HepG2 (cell line): Measurements from ENCODE around the gene MBTPS1. TPM values are rescaled to one million over a fixed set of nuclear protein-coding genes. Genes with fewer than 3 reads are reported as not detected.

ENCODE experiments used
- BRCA1 ChIP-seq: sonication (generic); formaldehyde crosslinking; IDR thresholded peaks from 2 replicates; pipeline ENCODE4 v1.4.0; 2020; ENCODE audit warnings: missing genetic modification reagents
- HMGA1 ChIP-seq: sonication (generic); formaldehyde crosslinking; conservative IDR thresholded peaks from 2 replicates; pipeline ENCODE4 v1.4.0; 2020; ENCODE audit warnings: missing genetic modification reagents
- KDM5B ChIP-seq: sonication (generic); formaldehyde crosslinking; IDR thresholded peaks from 2 replicates; pipeline ENCODE4 v1.4.0; 2020; ENCODE audit warnings: missing genetic modification reagents, mild to moderate bottlenecking, borderline replicate concordance
- PAXIP1 ChIP-seq: sonication (generic); formaldehyde crosslinking; conservative IDR thresholded peaks from 2 replicates; pipeline ENCODE4 v1.4.0; 2020; ENCODE audit warnings: mild to moderate bottlenecking, missing genetic modification reagents, moderate library complexity
- USF2 ChIP-seq, 2 experiments: sonication (generic) in 1 of 2; formaldehyde crosslinking in 1 of 2; IDR thresholded peaks; 2 replicates each; pipeline versions ENCODE4 v1.5.1 to v1.6.1; 2011 to 2020; ENCODE audit warnings: borderline replicate concordance in 1 of 2, low read depth in 1 of 2, low read length in 1 of 2, mild to moderate bottlenecking in 1 of 2, missing genetic modification reagents in 1 of 2, moderate library complexity in 1 of 2
- ZBTB21 ChIP-seq: sonication (generic); formaldehyde crosslinking; IDR thresholded peaks from 2 replicates; pipeline ENCODE4 v1.4.0; 2020; ENCODE audit warnings: missing genetic modification reagents
- ZBTB4 ChIP-seq: sonication (generic); formaldehyde crosslinking; IDR thresholded peaks from 2 replicates; pipeline ENCODE4 v1.4.0; 2020; ENCODE audit warnings: missing genetic modification reagents, mild to moderate bottlenecking, borderline replicate concordance
- ZNF263 ChIP-seq: sonication (generic); formaldehyde crosslinking; IDR thresholded peaks from 2 replicates; pipeline ENCODE4 v1.4.0; 2020; ENCODE audit warnings: missing genetic modification reagents
- ZNF329 ChIP-seq: sonication (generic); formaldehyde crosslinking; IDR thresholded peaks from 2 replicates; pipeline ENCODE4 v1.9.0; 2021; ENCODE audit warnings: low read depth, mild to moderate bottlenecking, missing genetic modification reagents
- ZNF569 ChIP-seq: sonication (generic); formaldehyde crosslinking; IDR thresholded peaks from 2 replicates; pipeline ENCODE4 v1.5.0; 2020; ENCODE audit warnings: mild to moderate bottlenecking, missing genetic modification reagents, moderate library complexity, borderline replicate concordance
- ZNF609 ChIP-seq: sonication (generic); formaldehyde crosslinking; IDR thresholded peaks from 2 replicates; pipeline ENCODE4 v1.4.0; 2020; ENCODE audit warnings: mild to moderate bottlenecking, missing genetic modification reagents, borderline replicate concordance
- polyA plus RNA-seq, 8 experiments: library from polyadenylated mRNA; depleted of rRNA in 3 of 8; stranded (reverse) in 7 of 8; unstranded in 1 of 8; fragments of >200 nt; fragmentation: Illumina TruSeq in 4 of 8; extraction: Trizol in 4 of 8; gene quantifications; 2 replicates each; pipeline versions ENCODE4 v1.2.1 to v1.2.3, GENCODE V29; 2011 to 2016; ENCODE audit warnings: low read depth in 4 of 8, missing spikeins in 1 of 8, mixed read lengths in 1 of 8; ENCODE audit not compliant: insufficient read depth in 1 of 8
- total RNA-seq, 5 experiments: library from RNA; depleted of rRNA; stranded (reverse); fragments of >200 nt; fragmentation: Illumina TruSeq; extraction: Trizol; gene quantifications; 2 replicates each; pipeline ENCODE4 v1.2.3, GENCODE V29; 2016; ENCODE audit warnings: low read depth in 1 of 5
- TF ChIP-seq, protein P1 (sequence below): IDR thresholded peaks from 2 replicates; pipeline ENCODE4 v1.6.1; 2016; ENCODE audit warnings: missing genetic modification reagents, missing compliant biosample characterization

Gene MBTPS1
- total and polyA plus RNA-seq, 2 of the 13 experiments (the other 11 are each of a cell fraction or from before 2014, with no cell fraction given): 56.7 to 91.3 TPM

DNA sequence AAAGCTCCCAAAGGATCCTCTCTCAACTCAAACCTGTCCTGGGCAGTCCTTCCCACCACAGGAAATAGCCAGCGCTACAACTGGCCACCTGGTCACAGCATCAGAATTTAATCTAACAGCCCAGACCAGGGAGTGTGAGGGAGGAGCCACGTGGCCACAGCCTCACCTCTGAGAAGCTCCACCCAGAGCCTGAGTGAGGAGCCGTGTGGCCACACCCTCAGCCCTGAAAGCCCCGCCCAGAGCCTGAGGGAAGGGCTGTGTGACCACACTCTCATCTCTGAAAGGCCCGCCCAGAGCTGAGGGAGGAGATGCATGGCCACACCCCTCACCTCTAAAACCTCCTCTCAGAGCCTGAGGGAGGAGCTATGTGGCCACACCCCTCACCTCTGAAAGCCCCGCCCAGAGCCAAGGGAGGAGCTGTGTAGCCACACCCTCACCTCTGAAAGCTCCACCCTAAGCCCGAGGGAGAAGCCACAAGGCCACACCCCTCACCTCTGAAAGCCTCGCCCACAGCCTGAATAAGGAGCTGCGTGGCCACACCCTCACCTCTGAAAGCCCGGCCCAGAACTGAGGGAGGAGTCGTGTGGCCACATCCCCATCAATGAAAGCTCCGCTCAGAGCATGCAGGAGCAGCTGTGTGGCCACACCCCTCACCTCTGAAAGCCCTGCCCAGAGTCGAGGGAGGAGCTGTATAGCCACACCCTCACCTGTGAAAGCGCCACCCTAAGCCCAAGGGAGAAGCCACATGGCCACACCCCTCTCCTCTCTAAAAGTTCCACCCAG is 102.8 kb downstream of the MBTPS1 start (continued):
- TF ChIP-seq ZNF609: no peak
- TF ChIP-seq ZNF263: no peak
- TF ChIP-seq BRCA1 (CRISPR knock-in tag): no peak
- no peak for TF ChIP-seq ZBTB4 (CRISPR knock-in tag)
- no peak for TF ChIP-seq PAXIP1 (CRISPR knock-in tag)
- TF ChIP-seq USF2 (IDR thresholded peaks at IDR 0.05; ENCODE audit: low read depth, low read length): peak; percentile 55
- peak; percentile 71; the same call in 1 of the 2 replicates for TF ChIP-seq USF2 (CRISPR knock-in tag; IDR thresholded peaks at IDR 0.05; ENCODE audit: borderline replicate concordance)
- TF ChIP-seq ZNF569 (CRISPR knock-in tag): no peak
- TF ChIP-seq, protein P1, sequence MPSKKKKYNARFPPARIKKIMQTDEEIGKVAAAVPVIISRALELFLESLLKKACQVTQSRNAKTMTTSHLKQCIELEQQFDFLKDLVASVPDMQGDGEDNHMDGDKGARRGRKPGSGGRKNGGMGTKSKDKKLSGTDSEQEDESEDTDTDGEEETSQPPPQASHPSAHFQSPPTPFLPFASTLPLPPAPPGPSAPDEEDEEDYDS (CRISPR knock-in tag): peak; percentile 58; the same call in 1 of the 2 replicates
- TF ChIP-seq ZBTB21: no peak
- TF ChIP-seq ZNF329 (CRISPR knock-in tag): no peak
- no peak for TF ChIP-seq KDM5B (CRISPR knock-in tag)
- no peak for TF ChIP-seq HMGA1 (CRISPR knock-in tag)
